WTC11 (cell line): Measurements from ENCODE around the gene GRID2. TPM values are rescaled to one million over a fixed set of nuclear protein-coding genes. Genes with fewer than 3 reads are reported as not detected.

Source experiments
- ATAC-seq: fragments of 200-7000 bp; cut with Tn5 transposase; 2 replicates; pipeline ENCODE4 v1.10.0; 2021; ENCODE audit warnings: mild to moderate bottlenecking, moderate library complexity
- CTCF ChIA-PET: fragments of 300-600 bp; sonication (Branson Sonifier 250); formaldehyde crosslinking; loops from one replicate; lab custom pipeline; 2021; ENCODE audit warnings: antibody characterized with exemption; lab: Charles Lee
- POLR2A ChIA-PET: fragments of 350-600 bp; sonication (Branson Sonifier 250); formaldehyde crosslinking; loops from one replicate; lab custom pipeline; 2021; ENCODE audit warnings: antibody characterized with exemption; lab: Charles Lee
- DNase-seq: peaks from one replicate; pipeline ENCODE4 v3.0.0; 2021; ENCODE audit warnings: low spot score
- H3K27ac Mint-ChIP-seq: 2 replicates; pipeline ENCODE4 v1.8.0; 2021; ENCODE audit warnings: mixed read lengths
- H3K27me3 Mint-ChIP-seq: 2 replicates; pipeline ENCODE4 v1.8.0; 2021; ENCODE audit warnings: low read depth, mild to moderate bottlenecking, moderate library complexity, mixed read lengths
- H3K36me3 Mint-ChIP-seq: 2 replicates; pipeline ENCODE4 v1.8.0; 2021; ENCODE audit warnings: mixed read lengths
- H3K4me1 Mint-ChIP-seq: 2 replicates; pipeline ENCODE4 v1.8.0; 2022; ENCODE audit warnings: mixed read lengths
- H3K4me3 Mint-ChIP-seq: 2 replicates; pipeline ENCODE4 v1.8.0; 2021; ENCODE audit warnings: mild to moderate bottlenecking, moderate library complexity, mixed read lengths
- H3K9me3 Mint-ChIP-seq: 2 replicates; pipeline ENCODE4 v1.8.0; 2021; ENCODE audit warnings: mixed read lengths
- ATF1 ChIP-seq: sonication (generic); formaldehyde crosslinking; IDR thresholded peaks from 2 replicates; pipeline ENCODE4 v1.8.1; 2023; ENCODE audit warnings: mild to moderate bottlenecking, moderate library complexity, missing genetic modification reagents
- CBFB ChIP-seq: sonication (generic); formaldehyde crosslinking; IDR thresholded peaks from 2 replicates; pipeline ENCODE4 v1.8.1; 2022; ENCODE audit warnings: mild to moderate bottlenecking, low read depth, missing genetic modification reagents
- ESRRA ChIP-seq: sonication (generic); formaldehyde crosslinking; IDR thresholded peaks from 2 replicates; pipeline ENCODE4 v1.8.1; 2022; ENCODE audit warnings: mild to moderate bottlenecking, missing genetic modification reagents, borderline replicate concordance
- FOXP1 ChIP-seq: sonication (generic); formaldehyde crosslinking; IDR thresholded peaks from 2 replicates; pipeline ENCODE4 v1.8.0; 2022; ENCODE audit warnings: missing genetic modification reagents, mild to moderate bottlenecking, moderate library complexity, borderline replicate concordance
- MYBL2 ChIP-seq: sonication (generic); formaldehyde crosslinking; IDR thresholded peaks from 2 replicates; pipeline ENCODE4 v1.8.1; 2023; ENCODE audit warnings: mild to moderate bottlenecking, moderate library complexity, missing genetic modification reagents
- NR1H2 ChIP-seq: sonication (generic); formaldehyde crosslinking; IDR thresholded peaks from 2 replicates; pipeline ENCODE4 v1.9.0; 2021; ENCODE audit warnings: mild to moderate bottlenecking, moderate library complexity, missing genetic modification reagents
- NR2C2 ChIP-seq: sonication (generic); formaldehyde crosslinking; IDR thresholded peaks from 2 replicates; pipeline ENCODE4 v1.8.0; 2022; ENCODE audit warnings: mild to moderate bottlenecking, missing genetic modification reagents
- RORB ChIP-seq: fragments of 250-450 bp; sonication (Bioruptor Pico); IDR thresholded peaks from 2 replicates; pipeline ENCODE4 v1.9.0; 2021; ENCODE audit warnings: mild to moderate bottlenecking
- SP1 ChIP-seq: sonication (generic); formaldehyde crosslinking; conservative IDR thresholded peaks from 2 replicates; pipeline ENCODE4 v1.8.1; 2022; ENCODE audit warnings: missing genetic modification reagents
- TP53 ChIP-seq: sonication (generic); formaldehyde crosslinking; IDR thresholded peaks from 2 replicates; pipeline ENCODE4 v1.8.1; 2023; ENCODE audit warnings: mild to moderate bottlenecking, missing genetic modification reagents
- ZBTB21 ChIP-seq: sonication (generic); formaldehyde crosslinking; IDR thresholded peaks from 2 replicates; pipeline ENCODE4 v1.8.1; 2023; ENCODE audit warnings: mild to moderate bottlenecking, missing genetic modification reagents, borderline replicate concordance
- ZNF138 ChIP-seq: sonication (generic); formaldehyde crosslinking; conservative IDR thresholded peaks from 2 replicates; pipeline ENCODE4 v1.8.1; 2022; ENCODE audit warnings: mild to moderate bottlenecking, moderate library complexity, missing genetic modification reagents
- ZNF232 ChIP-seq: sonication (generic); formaldehyde crosslinking; IDR thresholded peaks from 2 replicates; pipeline ENCODE4 v1.8.0; 2022; ENCODE audit warnings: mild to moderate bottlenecking, missing genetic modification reagents
- ZNF263 ChIP-seq: sonication (generic); formaldehyde crosslinking; IDR thresholded peaks from 2 replicates; pipeline ENCODE4 v1.8.1; 2022; ENCODE audit warnings: low read depth, mild to moderate bottlenecking, moderate library complexity, missing genetic modification reagents
- ZNF423 ChIP-seq: fragments of 250-450 bp; sonication (Bioruptor Pico); IDR thresholded peaks from 2 replicates; pipeline ENCODE4 v2.1.2; 2022; ENCODE audit warnings: mild to moderate bottlenecking, moderate library complexity
- total RNA-seq: library from RNA; stranded (reverse); gene quantifications from 3 replicates; pipeline ENCODE4 v1.2.3, GENCODE V29; 2021
- TF ChIP-seq, protein P1 (sequence below): sonication (generic); formaldehyde crosslinking; IDR thresholded peaks from 2 replicates; pipeline ENCODE4 v1.8.1; 2022; ENCODE audit warnings: missing genetic modification reagents, borderline replicate concordance
- TF ChIP-seq, protein P2 (sequence below): sonication (generic); formaldehyde crosslinking; IDR thresholded peaks from 2 replicates; pipeline ENCODE4 v1.8.0; 2022; ENCODE audit warnings: mild to moderate bottlenecking, missing genetic modification reagents
- TF ChIP-seq, protein P3 (sequence below): sonication (generic); formaldehyde crosslinking; IDR thresholded peaks from 2 replicates; pipeline ENCODE4 v1.8.1; 2022; ENCODE audit warnings: low read depth, missing genetic modification reagents, borderline replicate concordance
- TF ChIP-seq, protein P4 (sequence below): fragments of 250-450 bp; sonication (Bioruptor Pico); IDR thresholded peaks from 2 replicates; pipeline ENCODE4 v1.8.0; 2021; ENCODE audit warnings: mild to moderate bottlenecking
- TF ChIP-seq, protein P5 (sequence below): sonication (generic); formaldehyde crosslinking; IDR thresholded peaks from 2 replicates; pipeline ENCODE4 v1.8.0; 2023; ENCODE audit warnings: missing genetic modification reagents, mild to moderate bottlenecking, borderline replicate concordance
- TF ChIP-seq, protein P6 (sequence below): sonication (generic); formaldehyde crosslinking; IDR thresholded peaks from 2 replicates; pipeline ENCODE4 v1.8.1; 2022; ENCODE audit warnings: low read depth, mild to moderate bottlenecking, moderate library complexity, missing genetic modification reagents, borderline replicate concordance

Gene GRID2
- total RNA-seq, 1 experiment from 2014 or later = 26.8 TPM

DNA sequence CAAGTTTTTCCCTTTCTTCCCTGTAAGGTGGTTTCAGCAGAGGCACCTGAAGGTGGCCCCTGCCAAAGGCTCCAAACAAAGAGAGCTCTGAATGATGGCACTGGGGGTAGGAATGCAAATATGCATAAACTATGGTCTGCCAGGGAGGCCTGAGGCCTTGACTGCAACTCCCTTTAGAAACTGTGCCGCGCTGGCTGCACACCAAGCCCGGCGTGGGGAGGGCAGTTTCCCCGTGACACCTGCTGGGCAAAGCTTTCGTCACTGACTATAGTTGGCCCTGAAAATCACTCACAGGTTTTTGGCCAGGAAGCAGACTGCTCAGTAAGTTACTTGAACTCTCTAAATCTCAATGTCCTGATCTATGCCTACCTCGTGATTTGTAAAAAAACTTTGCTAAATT lies 1427.0 kb downstream of the GRID2 start:
- ATAC-seq (peak; percentile 48), DNase-seq (no peak)
- H3K36me3 Mint-ChIP-seq = no peaks in the 10 kb centered on the region
- TF ChIP-seq ZNF263 (no peak), ZNF423 (CRISPR knock-in tag) (no peak), ZNF232 (no peak), SP1 (no peak), NR2C2 (CRISPR knock-in tag) (no peak)
- TF ChIP-seq, protein P1, sequence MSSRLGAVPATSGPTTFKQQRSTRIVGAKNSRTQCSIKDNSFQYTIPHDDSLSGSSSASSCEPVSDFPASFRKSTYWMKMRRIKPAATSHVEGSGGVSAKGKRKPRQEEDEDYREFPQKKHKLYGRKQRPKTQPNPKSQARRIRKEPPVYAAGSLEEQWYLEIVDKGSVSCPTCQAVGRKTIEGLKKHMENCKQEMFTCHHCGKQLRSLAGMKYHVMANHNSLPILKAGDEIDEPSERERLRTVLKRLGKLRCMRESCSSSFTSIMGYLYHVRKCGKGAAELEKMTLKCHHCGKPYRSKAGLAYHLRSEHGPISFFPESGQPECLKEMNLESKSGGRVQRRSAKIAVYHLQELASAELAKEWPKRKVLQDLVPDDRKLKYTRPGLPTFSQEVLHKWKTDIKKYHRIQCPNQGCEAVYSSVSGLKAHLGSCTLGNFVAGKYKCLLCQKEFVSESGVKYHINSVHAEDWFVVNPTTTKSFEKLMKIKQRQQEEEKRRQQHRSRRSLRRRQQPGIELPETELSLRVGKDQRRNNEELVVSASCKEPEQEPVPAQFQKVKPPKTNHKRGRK (CRISPR knock-in tag) = no peak
- TF ChIP-seq, protein P2, sequence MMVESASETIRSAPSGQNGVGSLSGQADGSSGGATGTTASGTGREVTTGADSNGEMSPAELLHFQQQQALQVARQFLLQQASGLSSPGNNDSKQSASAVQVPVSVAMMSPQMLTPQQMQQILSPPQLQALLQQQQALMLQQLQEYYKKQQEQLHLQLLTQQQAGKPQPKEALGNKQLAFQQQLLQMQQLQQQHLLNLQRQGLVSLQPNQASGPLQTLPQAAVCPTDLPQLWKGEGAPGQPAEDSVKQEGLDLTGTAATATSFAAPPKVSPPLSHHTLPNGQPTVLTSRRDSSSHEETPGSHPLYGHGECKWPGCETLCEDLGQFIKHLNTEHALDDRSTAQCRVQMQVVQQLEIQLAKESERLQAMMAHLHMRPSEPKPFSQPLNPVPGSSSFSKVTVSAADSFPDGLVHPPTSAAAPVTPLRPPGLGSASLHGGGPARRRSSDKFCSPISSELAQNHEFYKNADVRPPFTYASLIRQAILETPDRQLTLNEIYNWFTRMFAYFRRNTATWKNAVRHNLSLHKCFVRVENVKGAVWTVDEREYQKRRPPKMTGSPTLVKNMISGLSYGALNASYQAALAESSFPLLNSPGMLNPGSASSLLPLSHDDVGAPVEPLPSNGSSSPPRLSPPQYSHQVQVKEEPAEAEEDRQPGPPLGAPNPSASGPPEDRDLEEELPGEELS = no peak
- H3K4me3 Mint-ChIP-seq = no peak overlapping the region
- H3K27ac Mint-ChIP-seq = no peak overlapping the region
- POLR2A ChIA-PET = no interaction called here
- H3K27me3 Mint-ChIP-seq = no peaks in the 10 kb centered on the region
- CTCF ChIA-PET = no interaction called here
- peaks cover 38% of the 10 kb centered on the region for H3K4me1 Mint-ChIP-seq
- peaks cover 3% of the 10 kb centered on the region; the same call in 1 of the 2 replicates for H3K9me3 Mint-ChIP-seq

DNA sequence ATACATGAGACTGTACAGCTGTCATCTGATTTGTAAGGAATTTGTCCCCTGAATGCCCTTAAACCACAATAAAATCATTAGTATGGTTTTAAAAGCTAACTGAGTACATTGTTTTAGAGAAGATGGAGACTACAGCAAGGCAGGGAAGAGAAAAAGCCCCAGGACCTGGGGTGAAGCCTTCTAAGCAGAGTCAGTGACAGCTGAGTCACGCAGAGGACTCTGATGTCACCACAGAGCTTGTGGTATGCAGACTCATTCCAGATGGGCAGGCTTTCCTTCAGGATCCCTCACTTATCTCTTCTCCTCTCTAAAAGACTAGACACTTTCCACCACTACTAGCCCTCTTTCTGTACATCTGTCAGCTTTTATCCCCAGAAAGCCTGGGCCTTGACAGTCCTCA lies 1427.7 kb downstream of the GRID2 start:
- H3K4me3 Mint-ChIP-seq = no peak overlapping the region
- no peak overlapping the region for H3K27ac Mint-ChIP-seq
- POLR2A ChIA-PET = no interaction called here
- CTCF ChIA-PET = no interaction called here
- H3K4me1 Mint-ChIP-seq = peaks cover 38% of the 10 kb centered on the region
- H3K27me3 Mint-ChIP-seq = no peaks in the 10 kb centered on the region
- DNase-seq (no peak), ATAC-seq (no peak; the same call in 1 of the 2 replicates)
- no peaks in the 10 kb centered on the region for H3K9me3 Mint-ChIP-seq
- no peaks in the 10 kb centered on the region for H3K36me3 Mint-ChIP-seq
- no peak for TF ChIP-seq CBFB (CRISPR knock-in tag)
- no peak for TF ChIP-seq ESRRA (CRISPR knock-in tag)
- no peak for TF ChIP-seq ATF1
- TF ChIP-seq ZBTB21 (CRISPR knock-in tag) = no peak
- no peak for TF ChIP-seq NR2C2 (CRISPR knock-in tag)
- TF ChIP-seq, protein P3, sequence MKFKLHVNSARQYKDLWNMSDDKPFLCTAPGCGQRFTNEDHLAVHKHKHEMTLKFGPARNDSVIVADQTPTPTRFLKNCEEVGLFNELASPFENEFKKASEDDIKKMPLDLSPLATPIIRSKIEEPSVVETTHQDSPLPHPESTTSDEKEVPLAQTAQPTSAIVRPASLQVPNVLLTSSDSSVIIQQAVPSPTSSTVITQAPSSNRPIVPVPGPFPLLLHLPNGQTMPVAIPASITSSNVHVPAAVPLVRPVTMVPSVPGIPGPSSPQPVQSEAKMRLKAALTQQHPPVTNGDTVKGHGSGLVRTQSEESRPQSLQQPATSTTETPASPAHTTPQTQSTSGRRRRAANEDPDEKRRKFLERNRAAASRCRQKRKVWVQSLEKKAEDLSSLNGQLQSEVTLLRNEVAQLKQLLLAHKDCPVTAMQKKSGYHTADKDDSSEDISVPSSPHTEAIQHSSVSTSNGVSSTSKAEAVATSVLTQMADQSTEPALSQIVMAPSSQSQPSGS (CRISPR knock-in tag) = no peak
- no peak for TF ChIP-seq FOXP1 (CRISPR knock-in tag)
- TF ChIP-seq ZNF138 (CRISPR knock-in tag) = no peak
- TF ChIP-seq, protein P1 (CRISPR knock-in tag) = no peak
- no peak for TF ChIP-seq MYBL2 (CRISPR knock-in tag)
- TF ChIP-seq, protein P4, sequence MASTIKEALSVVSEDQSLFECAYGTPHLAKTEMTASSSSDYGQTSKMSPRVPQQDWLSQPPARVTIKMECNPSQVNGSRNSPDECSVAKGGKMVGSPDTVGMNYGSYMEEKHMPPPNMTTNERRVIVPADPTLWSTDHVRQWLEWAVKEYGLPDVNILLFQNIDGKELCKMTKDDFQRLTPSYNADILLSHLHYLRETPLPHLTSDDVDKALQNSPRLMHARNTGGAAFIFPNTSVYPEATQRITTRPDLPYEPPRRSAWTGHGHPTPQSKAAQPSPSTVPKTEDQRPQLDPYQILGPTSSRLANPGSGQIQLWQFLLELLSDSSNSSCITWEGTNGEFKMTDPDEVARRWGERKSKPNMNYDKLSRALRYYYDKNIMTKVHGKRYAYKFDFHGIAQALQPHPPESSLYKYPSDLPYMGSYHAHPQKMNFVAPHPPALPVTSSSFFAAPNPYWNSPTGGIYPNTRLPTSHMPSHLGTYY (CRISPR knock-in tag) = no peak
- no peak for TF ChIP-seq RORB
- TF ChIP-seq NR1H2 (CRISPR knock-in tag) = no peak
- TF ChIP-seq, protein P5, sequence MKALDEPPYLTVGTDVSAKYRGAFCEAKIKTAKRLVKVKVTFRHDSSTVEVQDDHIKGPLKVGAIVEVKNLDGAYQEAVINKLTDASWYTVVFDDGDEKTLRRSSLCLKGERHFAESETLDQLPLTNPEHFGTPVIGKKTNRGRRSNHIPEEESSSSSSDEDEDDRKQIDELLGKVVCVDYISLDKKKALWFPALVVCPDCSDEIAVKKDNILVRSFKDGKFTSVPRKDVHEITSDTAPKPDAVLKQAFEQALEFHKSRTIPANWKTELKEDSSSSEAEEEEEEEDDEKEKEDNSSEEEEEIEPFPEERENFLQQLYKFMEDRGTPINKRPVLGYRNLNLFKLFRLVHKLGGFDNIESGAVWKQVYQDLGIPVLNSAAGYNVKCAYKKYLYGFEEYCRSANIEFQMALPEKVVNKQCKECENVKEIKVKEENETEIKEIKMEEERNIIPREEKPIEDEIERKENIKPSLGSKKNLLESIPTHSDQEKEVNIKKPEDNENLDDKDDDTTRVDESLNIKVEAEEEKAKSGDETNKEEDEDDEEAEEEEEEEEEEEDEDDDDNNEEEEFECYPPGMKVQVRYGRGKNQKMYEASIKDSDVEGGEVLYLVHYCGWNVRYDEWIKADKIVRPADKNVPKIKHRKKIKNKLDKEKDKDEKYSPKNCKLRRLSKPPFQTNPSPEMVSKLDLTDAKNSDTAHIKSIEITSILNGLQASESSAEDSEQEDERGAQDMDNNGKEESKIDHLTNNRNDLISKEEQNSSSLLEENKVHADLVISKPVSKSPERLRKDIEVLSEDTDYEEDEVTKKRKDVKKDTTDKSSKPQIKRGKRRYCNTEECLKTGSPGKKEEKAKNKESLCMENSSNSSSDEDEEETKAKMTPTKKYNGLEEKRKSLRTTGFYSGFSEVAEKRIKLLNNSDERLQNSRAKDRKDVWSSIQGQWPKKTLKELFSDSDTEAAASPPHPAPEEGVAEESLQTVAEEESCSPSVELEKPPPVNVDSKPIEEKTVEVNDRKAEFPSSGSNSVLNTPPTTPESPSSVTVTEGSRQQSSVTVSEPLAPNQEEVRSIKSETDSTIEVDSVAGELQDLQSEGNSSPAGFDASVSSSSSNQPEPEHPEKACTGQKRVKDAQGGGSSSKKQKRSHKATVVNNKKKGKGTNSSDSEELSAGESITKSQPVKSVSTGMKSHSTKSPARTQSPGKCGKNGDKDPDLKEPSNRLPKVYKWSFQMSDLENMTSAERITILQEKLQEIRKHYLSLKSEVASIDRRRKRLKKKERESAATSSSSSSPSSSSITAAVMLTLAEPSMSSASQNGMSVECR = no peak
- TF ChIP-seq TP53 = no peak
- TF ChIP-seq, protein P6, sequence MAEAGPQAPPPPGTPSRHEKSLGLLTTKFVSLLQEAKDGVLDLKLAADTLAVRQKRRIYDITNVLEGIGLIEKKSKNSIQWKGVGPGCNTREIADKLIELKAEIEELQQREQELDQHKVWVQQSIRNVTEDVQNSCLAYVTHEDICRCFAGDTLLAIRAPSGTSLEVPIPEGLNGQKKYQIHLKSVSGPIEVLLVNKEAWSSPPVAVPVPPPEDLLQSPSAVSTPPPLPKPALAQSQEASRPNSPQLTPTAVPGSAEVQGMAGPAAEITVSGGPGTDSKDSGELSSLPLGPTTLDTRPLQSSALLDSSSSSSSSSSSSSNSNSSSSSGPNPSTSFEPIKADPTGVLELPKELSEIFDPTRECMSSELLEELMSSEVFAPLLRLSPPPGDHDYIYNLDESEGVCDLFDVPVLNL = no peak
